Keratinocyte (primary cell): ENCODE data around the gene GJB4.

Source experiments
- CTCF ChIP-seq, 3 experiments: IDR thresholded peaks in 1 of 3; conservative IDR thresholded peaks in 1 of 3; optimal IDR thresholded peaks in 1 of 3; 2 replicates in 2 of 3; 3 replicates in 1 of 3; pipeline versions ENCODE3 to v1.5.1; 2011; ENCODE audit warnings: low read length in 3 of 3, mild to moderate bottlenecking in 3 of 3, moderate library complexity in 2 of 3, control low read depth in 1 of 3, inconsistent platforms in 1 of 3; ENCODE audit not compliant: insufficient read depth in 2 of 3; ENCODE audit errors: extremely low read depth in 1 of 3
- EZH2 ChIP-seq: IDR thresholded peaks from one replicate; pipeline ENCODE4 v1.6.1; 2012; ENCODE audit warnings: inconsistent platforms, mild to moderate bottlenecking, low read length, moderate library complexity

- no peak for TF ChIP-seq CTCF (optimal IDR thresholded peaks at IDR 0.05 in 1 of 3, IDR thresholded peaks at IDR 0.05 in 1 of 3, conservative IDR thresholded peaks at IDR 0.05 in 1 of 3; ENCODE audit: extremely low read depth in 1 of 3, insufficient read depth in 2 of 3, low read length in 3 of 3)
- TF ChIP-seq EZH2, result no peak
Observed at GRCh38 chr1:34739613-34740012, 19.9 kb upstream of the GJB4 start.
